Tibial artery (tissue), 4 donors: ENCODE data around the gene CCNA2.

Experiments used
- DNase-seq, 2 donors: peaks; one replicate each; pipeline ENCODE4 v3.0.0-alpha.2; 2019
- H3K27ac ChIP-seq, 2 donors: fragments of 200-600 bp; sonication (generic) in 1 of 2; 1 replicate in 1 of 2; 2 replicates in 1 of 2; pipeline ENCODE4 v1.5.1; 2018 to 2019; ENCODE audit warnings: mild to moderate bottlenecking in 1 of 2
- H3K27me3 ChIP-seq, 2 donors: fragments of 200-600 bp; sonication (generic) in 1 of 2; one replicate each; pipeline versions ENCODE4 v1.5.1 to v1.6.0; 2016 to 2019
- H3K36me3 ChIP-seq, 3 donors: fragments of 200-600 bp; sonication (generic) in 2 of 3; one replicate each; pipeline ENCODE4 v1.5.1; 2016 to 2019; ENCODE audit warnings: mild to moderate bottlenecking in 2 of 3
- H3K4me1 ChIP-seq, 4 donors: fragments of 200-600 bp; sonication (generic) in 2 of 4; 1 replicate in 3 of 4; 2 replicates in 1 of 4; pipeline ENCODE4 v1.5.1; 2016 to 2019
- H3K4me3 ChIP-seq, 2 donors: fragments of 200-600 bp; sonication (generic) in 1 of 2; 1 replicate in 1 of 2; 2 replicates in 1 of 2; pipeline ENCODE4 v1.5.1; 2018 to 2019; ENCODE audit warnings: mild to moderate bottlenecking in 2 of 2
- H3K9me3 ChIP-seq, 3 donors: fragments of 200-600 bp; sonication (generic) in 1 of 3; one replicate each; pipeline ENCODE4 v1.5.1; 2016 to 2019
- intact Hi-C: fragments of 100-400 bp; cut with DNase I; formaldehyde crosslinking; loops from one replicate; pipeline ENCODE4 v1.15.0; 2023; ENCODE audit warnings: low total_unique reads
- TF ChIP-seq, protein P1 (sequence below), 2 experiments: fragments of 200-600 bp in 1 of 2; fragments of 450-650 bp in 1 of 2; IDR thresholded peaks; one replicate each; pipeline ENCODE4 v1.5.1; 2017 to 2019; ENCODE audit warnings: antibody characterized with exemption in 2 of 2, mild to moderate bottlenecking in 1 of 2, moderate library complexity in 1 of 2

CCNA2 gene

GRCh38 chr4:121823505-121824170, at the start of gene CCNA2:
Gene CCNA2, minus strand, starts transcription at chr4:121823883. Its CDS starts 255 bp downstream, at chr4:121823628.
- Histone ChIP-seq H3K27me3 (no peaks in the 10 kb centered on the region), H3K27ac (peak within 1 kb of the TSS; percentile 64 to 76), H3K9me3 (no peaks in the 10 kb centered on the region), H3K4me3 (peak within 1 kb of the TSS; percentile 54 to 58), H3K36me3 (peaks cover 8 to 23% (median 14%) of the 10 kb centered on the region in 3 donors), H3K4me1 (peaks cover 0 to 14% (median 8%) of the 10 kb centered on the region in 4 donors)
- TF ChIP-seq, protein P1, sequence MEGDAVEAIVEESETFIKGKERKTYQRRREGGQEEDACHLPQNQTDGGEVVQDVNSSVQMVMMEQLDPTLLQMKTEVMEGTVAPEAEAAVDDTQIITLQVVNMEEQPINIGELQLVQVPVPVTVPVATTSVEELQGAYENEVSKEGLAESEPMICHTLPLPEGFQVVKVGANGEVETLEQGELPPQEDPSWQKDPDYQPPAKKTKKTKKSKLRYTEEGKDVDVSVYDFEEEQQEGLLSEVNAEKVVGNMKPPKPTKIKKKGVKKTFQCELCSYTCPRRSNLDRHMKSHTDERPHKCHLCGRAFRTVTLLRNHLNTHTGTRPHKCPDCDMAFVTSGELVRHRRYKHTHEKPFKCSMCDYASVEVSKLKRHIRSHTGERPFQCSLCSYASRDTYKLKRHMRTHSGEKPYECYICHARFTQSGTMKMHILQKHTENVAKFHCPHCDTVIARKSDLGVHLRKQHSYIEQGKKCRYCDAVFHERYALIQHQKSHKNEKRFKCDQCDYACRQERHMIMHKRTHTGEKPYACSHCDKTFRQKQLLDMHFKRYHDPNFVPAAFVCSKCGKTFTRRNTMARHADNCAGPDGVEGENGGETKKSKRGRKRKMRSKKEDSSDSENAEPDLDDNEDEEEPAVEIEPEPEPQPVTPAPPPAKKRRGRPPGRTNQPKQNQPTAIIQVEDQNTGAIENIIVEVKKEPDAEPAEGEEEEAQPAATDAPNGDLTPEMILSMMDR (IDR thresholded peaks at IDR 0.05), result no peak
- intact Hi-C loops, result loop anchor here (5.0 kb wide), 1 partner anchor 49 kb away; the partner anchor contains the start of gene BBS7
- peak; percentile 97 to 98 for DNase-seq

DNA sequence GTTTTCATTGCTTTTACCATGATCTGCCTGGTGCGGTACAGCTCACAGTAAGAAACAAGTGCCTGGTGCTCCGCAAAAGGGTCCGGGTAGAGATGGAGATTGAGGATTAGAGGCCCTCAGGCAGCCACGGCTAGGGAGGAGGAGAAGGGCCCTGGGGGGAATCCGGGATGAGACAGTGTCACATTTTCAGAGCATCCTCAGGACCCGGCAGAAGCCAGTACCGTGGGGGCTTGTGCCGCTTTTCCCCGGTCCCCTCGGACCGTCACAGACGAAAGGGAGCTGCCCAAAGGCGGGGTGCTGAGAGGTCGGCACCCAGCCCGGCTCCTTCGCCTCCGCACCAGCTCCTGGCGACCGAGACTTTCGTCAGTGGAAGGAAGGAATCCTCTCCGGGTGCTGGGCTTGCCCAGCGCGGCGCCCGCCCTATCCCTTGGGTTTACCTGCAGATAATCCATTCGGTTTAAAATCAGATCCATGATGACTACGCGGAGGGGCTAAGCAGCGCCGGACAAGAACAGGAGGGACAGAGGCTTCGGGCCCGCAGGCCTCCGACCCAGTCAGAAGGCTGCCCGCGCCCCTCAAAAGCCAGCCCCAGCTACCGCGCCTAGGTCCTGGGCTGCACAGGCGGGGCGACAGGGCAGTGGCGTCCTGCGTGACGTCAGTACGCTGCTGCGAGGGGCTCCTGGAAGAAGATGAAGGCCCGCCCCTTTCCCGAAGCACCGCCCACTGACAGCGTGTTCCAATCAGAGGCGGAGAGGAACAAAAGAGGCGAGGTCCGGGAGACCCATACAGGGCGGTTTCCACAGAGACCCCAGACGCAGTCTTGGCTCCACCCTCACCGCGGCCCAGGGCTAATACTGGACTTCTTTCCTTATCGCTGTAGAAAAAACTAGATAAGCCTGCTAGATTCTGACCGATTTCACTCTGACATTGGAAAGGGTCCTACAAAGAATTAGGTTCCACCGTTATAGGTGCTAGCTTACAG, 46.4 kb upstream of the CCNA2 start, which contains the start of gene BBS7:
Gene BBS7 (minus strand): TSS at position 634 of the 982 bp plus-strand sequence. CDS start 161 bp downstream, at position 473.
- Histone ChIP-seq H3K27ac (peak within 1 kb of the TSS; percentile 93 to 94), H3K9me3 (no peaks in the 10 kb centered on the region), H3K27me3 (no peaks in the 10 kb centered on the region), H3K36me3 (peaks cover 8 to 17% (median 13%) of the 10 kb centered on the region in 3 donors), H3K4me1 (peaks cover 0 to 15% (median 6%) of the 10 kb centered on the region in 4 donors), H3K4me3 (peak within 1 kb of the TSS; percentile 86 to 90)
- intact Hi-C loops, result loop anchor here (5.0 kb wide), 1 partner anchor 48 kb away; the partner anchor contains the start of gene CCNA2
- DNase-seq, result peak; percentile 98 to 99
- TF ChIP-seq, protein P1 (IDR thresholded peaks at IDR 0.05), result no peak

- no peaks in the 10 kb centered on the region for H3K9me3 ChIP-seq
- no peaks in the 10 kb centered on the region for H3K27me3 ChIP-seq
- DNase-seq, result no peak
- H3K4me1 ChIP-seq, result peaks cover 0 to 9% (median under 1%) of the 10 kb centered on the region in 4 donors
- H3K36me3 ChIP-seq, result peaks cover 16 to 48% (median 38%) of the 10 kb centered on the region in 3 donors
- TF ChIP-seq, protein P1 (IDR thresholded peaks at IDR 0.05), result no peak
- intact Hi-C loops, result no loop called here
- H3K27ac ChIP-seq, result no peak overlapping the region
- no peak overlapping the region for H3K4me3 ChIP-seq
These were observed 40.1 kb upstream of the CCNA2 start for GRCh38 chr4:121863799-121864198.

DNA sequence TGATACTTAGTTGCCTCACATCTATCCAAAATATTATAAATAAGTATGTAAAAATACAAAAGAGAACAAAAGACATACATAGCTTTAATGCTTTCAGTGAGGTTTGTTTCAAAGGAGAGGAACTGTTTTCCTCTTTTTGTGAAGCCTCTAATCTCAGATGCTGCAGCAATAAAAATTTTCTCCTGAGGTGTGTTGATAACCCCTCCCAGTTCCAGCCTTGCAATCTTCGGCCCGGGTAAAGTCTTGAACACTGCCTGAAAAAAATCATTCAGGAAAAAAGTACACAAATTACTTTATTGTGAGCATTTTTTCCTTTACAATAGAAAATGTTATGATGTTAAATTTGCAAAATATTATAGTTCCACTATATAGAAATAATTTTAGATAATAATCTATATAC, 37.7 kb upstream of the CCNA2 start:
- Histone ChIP-seq H3K27me3 (no peaks in the 10 kb centered on the region), H3K4me1 (peaks cover 0 to 7% (median 0%) of the 10 kb centered on the region in 4 donors), H3K9me3 (no peaks in the 10 kb centered on the region), H3K4me3 (no peak overlapping the region), H3K36me3 (peaks cover 10 to 57% (median 41%) of the 10 kb centered on the region in 3 donors), H3K27ac (no peak overlapping the region)
- intact Hi-C loops, result no loop called here
- DNase-seq, result no peak
- TF ChIP-seq, protein P1 (IDR thresholded peaks at IDR 0.05), result no peak

DNA sequence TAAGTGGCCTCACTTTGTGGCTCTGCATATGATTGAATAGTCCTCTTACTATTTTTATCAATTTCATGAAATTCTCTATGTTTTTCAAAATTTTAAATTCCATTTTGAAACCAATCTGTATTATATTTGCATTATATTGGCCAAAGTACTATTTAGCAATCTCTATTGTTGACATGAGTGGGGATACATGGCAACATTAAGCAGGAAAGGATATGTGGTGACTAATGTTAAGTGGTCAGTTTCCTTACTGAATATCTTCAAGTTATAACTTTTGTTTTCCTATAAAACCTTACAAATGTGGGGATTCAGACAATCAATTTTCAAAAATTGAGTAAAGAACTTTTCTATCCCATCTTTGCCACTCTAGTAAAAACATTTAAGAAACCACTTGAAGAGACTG, 36.4 kb upstream of the CCNA2 start:
- H3K9me3 ChIP-seq, result no peaks in the 10 kb centered on the region
- no peak for DNase-seq
- TF ChIP-seq, protein P1 (IDR thresholded peaks at IDR 0.05), result no peak
- H3K4me1 ChIP-seq, result peaks cover 0 to 6% (median 0%) of the 10 kb centered on the region in 4 donors
- H3K36me3 ChIP-seq, result peaks cover 9 to 57% (median 41%) of the 10 kb centered on the region in 3 donors
- no peak overlapping the region for H3K27ac ChIP-seq
- H3K4me3 ChIP-seq, result no peak overlapping the region
- H3K27me3 ChIP-seq, result no peaks in the 10 kb centered on the region
- intact Hi-C loops, result no loop called here
